Measurements from ENCODE around the gene MRC2.

DNA sequence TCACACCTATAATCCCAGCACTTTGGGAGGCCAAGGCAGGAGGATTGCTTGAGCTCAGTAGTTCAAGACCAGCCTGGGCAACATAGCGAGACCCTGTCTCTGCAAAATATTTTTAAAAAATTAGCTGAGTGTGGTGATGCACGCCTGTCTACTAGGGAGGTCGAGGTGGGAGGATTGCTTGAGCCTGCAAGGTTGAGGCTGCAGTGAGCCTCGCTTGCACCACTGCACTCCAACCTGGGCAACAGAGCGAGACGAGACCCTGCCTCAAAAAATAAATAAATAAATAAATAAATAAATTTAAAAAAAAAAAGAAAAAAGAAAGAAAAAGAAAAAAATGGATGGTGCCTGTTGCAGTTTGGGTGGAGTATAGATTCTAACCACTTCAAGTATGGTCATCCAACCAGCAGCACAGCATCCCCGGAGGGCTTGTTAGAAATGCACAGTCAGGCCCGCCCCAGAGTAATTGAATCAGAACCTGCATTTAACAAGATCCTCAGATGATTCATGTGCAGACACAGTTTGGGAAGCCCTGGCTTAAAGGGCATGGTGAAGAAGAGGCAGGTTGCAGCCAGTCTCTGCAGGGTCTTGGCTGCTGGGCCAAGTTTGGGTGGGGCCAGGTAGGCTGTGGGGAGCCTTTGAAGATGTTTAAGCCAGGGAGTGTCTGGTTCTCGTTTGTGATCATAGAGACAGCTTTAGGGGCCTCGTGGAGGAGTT lies 40.8 kb downstream of the MRC2 start:
- TF ChIP-seq, protein P1, sequence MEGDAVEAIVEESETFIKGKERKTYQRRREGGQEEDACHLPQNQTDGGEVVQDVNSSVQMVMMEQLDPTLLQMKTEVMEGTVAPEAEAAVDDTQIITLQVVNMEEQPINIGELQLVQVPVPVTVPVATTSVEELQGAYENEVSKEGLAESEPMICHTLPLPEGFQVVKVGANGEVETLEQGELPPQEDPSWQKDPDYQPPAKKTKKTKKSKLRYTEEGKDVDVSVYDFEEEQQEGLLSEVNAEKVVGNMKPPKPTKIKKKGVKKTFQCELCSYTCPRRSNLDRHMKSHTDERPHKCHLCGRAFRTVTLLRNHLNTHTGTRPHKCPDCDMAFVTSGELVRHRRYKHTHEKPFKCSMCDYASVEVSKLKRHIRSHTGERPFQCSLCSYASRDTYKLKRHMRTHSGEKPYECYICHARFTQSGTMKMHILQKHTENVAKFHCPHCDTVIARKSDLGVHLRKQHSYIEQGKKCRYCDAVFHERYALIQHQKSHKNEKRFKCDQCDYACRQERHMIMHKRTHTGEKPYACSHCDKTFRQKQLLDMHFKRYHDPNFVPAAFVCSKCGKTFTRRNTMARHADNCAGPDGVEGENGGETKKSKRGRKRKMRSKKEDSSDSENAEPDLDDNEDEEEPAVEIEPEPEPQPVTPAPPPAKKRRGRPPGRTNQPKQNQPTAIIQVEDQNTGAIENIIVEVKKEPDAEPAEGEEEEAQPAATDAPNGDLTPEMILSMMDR (IDR thresholded peaks at IDR 0.05), result no peak
- no peak for TF ChIP-seq POLR2A (IDR thresholded peaks at IDR 0.05)
